Neural cell (in vitro differentiated cells): ENCODE results near the gene PSMB8. TPM values are rescaled to one million over a fixed set of nuclear protein-coding genes. Genes with fewer than 3 reads are reported as not detected.
A peak's percentile ranks its signal among the peaks of the same experiment; 100 is the strongest.

Experiments used
- H2AFZ ChIP-seq: fragments of 200-600, 300-800 bp; sonication (generic), shearing (Covaris generic); 2 replicates; pipeline ENCODE4 v1.6.0; 2014; ENCODE audit warnings: low read depth, mild to moderate bottlenecking, antibody characterized with exemption, low read length, moderate library complexity
- H3F3A ChIP-seq: fragments of 200-600 bp; shearing (Covaris generic); 2 replicates; pipeline ENCODE4 v1.6.1; 2016; ENCODE audit warnings: mild to moderate bottlenecking, moderate library complexity, mixed read lengths, antibody characterized with exemption, low read length; ENCODE audit not compliant: insufficient read depth, poor library complexity, severe bottlenecking
- H3K27ac ChIP-seq: fragments of 200-600, 300-800 bp; sonication (generic), shearing (Covaris generic); 2 replicates; pipeline ENCODE4 v1.5.1; 2014; ENCODE audit warnings: mild to moderate bottlenecking, low read length, moderate library complexity
- H3K27me3 ChIP-seq: fragments of 300-800, 200-600 bp; sonication (generic), shearing (Covaris generic); 2 replicates; pipeline ENCODE4 v1.6.0; 2014; ENCODE audit warnings: mild to moderate bottlenecking, low read depth, low read length, moderate library complexity; ENCODE audit not compliant: insufficient read depth
- H3K36me3 ChIP-seq: fragments of 300-800, 200-600 bp; sonication (generic), shearing (Covaris generic); 2 replicates; pipeline ENCODE4 v1.5.1; 2014; ENCODE audit warnings: mild to moderate bottlenecking, antibody characterized with exemption, low read length, moderate library complexity; ENCODE audit not compliant: insufficient read depth
- H3K4me2 ChIP-seq: fragments of 300-800, 200-600 bp; sonication (generic), shearing (Covaris generic); 2 replicates; pipeline ENCODE4 v1.6.0; 2014; ENCODE audit warnings: mild to moderate bottlenecking, low read length
- H3K4me3 ChIP-seq: fragments of 300-800, 200-600 bp; sonication (generic), shearing (Covaris generic); 2 replicates; pipeline ENCODE4 v1.5.1; 2014; ENCODE audit warnings: mild to moderate bottlenecking, low read length, moderate library complexity
- H3K79me2 ChIP-seq: fragments of 200-600 bp; shearing (Covaris generic); replicated peaks from 2 replicates; pipeline ENCODE4 v1.6.0; 2014; ENCODE audit warnings: mild to moderate bottlenecking, low read length, moderate library complexity; ENCODE audit not compliant: insufficient read depth
- H3K9ac ChIP-seq: fragments of 300-800, 200-600 bp; sonication (generic), shearing (Covaris generic); 2 replicates; pipeline ENCODE4 v1.6.1; 2016; ENCODE audit warnings: mild to moderate bottlenecking, low read length, mixed read lengths
- H3K9me2 ChIP-seq: fragments of 200-600 bp; shearing (Covaris generic); 2 replicates; pipeline ENCODE4 v1.6.1; 2016; ENCODE audit warnings: mild to moderate bottlenecking, low read length, mixed read lengths; ENCODE audit not compliant: insufficient read depth
- H3K9me3 ChIP-seq: fragments of 200-600, 300-800 bp; sonication (generic), shearing (Covaris generic); 2 replicates; pipeline ENCODE4 v1.6.1; 2016; ENCODE audit warnings: mild to moderate bottlenecking, mixed run types, low read length, moderate library complexity, mixed read lengths
- H4K20me1 ChIP-seq: fragments of 200-600 bp; shearing (Covaris generic); 2 replicates; pipeline ENCODE4 v1.6.1; 2016; ENCODE audit warnings: mild to moderate bottlenecking, mixed run types; ENCODE audit not compliant: insufficient read depth
- CTCF ChIP-seq: fragments of 450-650 bp; IDR thresholded peaks from 2 replicates; pipeline ENCODE4 v1.5.1; 2014; ENCODE audit warnings: antibody characterized with exemption, mild to moderate bottlenecking, moderate library complexity; ENCODE audit not compliant: poor library complexity, severe bottlenecking
- EP300 ChIP-seq: fragments of 450-650 bp; conservative IDR thresholded peaks from 2 replicates; pipeline ENCODE4 v1.6.1; 2014; ENCODE audit warnings: antibody characterized with exemption, mild to moderate bottlenecking, moderate library complexity; ENCODE audit not compliant: poor library complexity, severe bottlenecking
- EZH2 ChIP-seq: fragments of 200-600, 300-800 bp; shearing (Covaris generic), sonication (generic); IDR thresholded peaks from 2 replicates; pipeline ENCODE4 v1.6.1; 2014; ENCODE audit warnings: antibody characterized with exemption, low read length, borderline replicate concordance, mild to moderate bottlenecking; ENCODE audit not compliant: insufficient read depth, poor library complexity, severe bottlenecking
- MXI1 ChIP-seq: fragments of 450-650 bp; conservative IDR thresholded peaks from 2 replicates; pipeline ENCODE4 v1.6.1; 2014; ENCODE audit warnings: antibody characterized with exemption, mild to moderate bottlenecking; ENCODE audit not compliant: poor library complexity, severe bottlenecking
- POLR2AphosphoS5 ChIP-seq: IDR thresholded peaks from 2 replicates; pipeline ENCODE4 v1.6.1; 2012
- RAD21 ChIP-seq: fragments of 450-650 bp; conservative IDR thresholded peaks from 2 replicates; pipeline ENCODE4 v1.6.1; 2014; ENCODE audit warnings: antibody characterized with exemption, mild to moderate bottlenecking, moderate library complexity
- REST ChIP-seq: IDR thresholded peaks from 2 replicates; pipeline ENCODE4 v1.6.1; 2012; ENCODE audit warnings: borderline replicate concordance
- SMC3 ChIP-seq: fragments of 450-650 bp; conservative IDR thresholded peaks from 2 replicates; pipeline ENCODE4 v1.6.1; 2014; ENCODE audit warnings: antibody characterized with exemption, mild to moderate bottlenecking, moderate library complexity; ENCODE audit not compliant: poor library complexity
- TAF1 ChIP-seq: IDR thresholded peaks from 2 replicates; pipeline ENCODE4 v1.6.1; 2012; ENCODE audit warnings: low read depth
- polyA plus RNA-seq: library from polyadenylated mRNA; depleted of rRNA; stranded (reverse); fragments of >200 nt; gene quantifications from 2 replicates; pipeline ENCODE4 v1.2.3, GENCODE V29; 2014

PSMB8 gene
- polyA plus RNA-seq, 1 donor from 2014 or later, result not detected

- Histone ChIP-seq H2AFZ (no peak overlapping the region), H3K4me3 (no peak overlapping the region), H3K9me3 (no peaks in the 10 kb centered on the region), H3K4me2 (no peak overlapping the region), H4K20me1 (no peaks in the 10 kb centered on the region), H3K36me3 (no peaks in the 10 kb centered on the region), H3F3A (no peaks in the 10 kb centered on the region), H3K79me2 (no peaks in the 10 kb centered on the region), H3K9ac (no peak overlapping the region), H3K27ac (no peak overlapping the region), H3K27me3 (no peaks in the 10 kb centered on the region), H3K9me2 (no peaks in the 10 kb centered on the region)
- TF ChIP-seq SMC3 (peak; percentile 90), MXI1 (no peak), TAF1 (no peak), CTCF (peak; percentile 85), REST (no peak), RAD21 (peak; percentile 86)
These were observed 41.9 kb upstream of the PSMB8 start for GRCh38 chr6:32885698-32886286.

- Histone ChIP-seq H3K79me2 (no peaks in the 10 kb centered on the region), H3K4me3 (no peak overlapping the region), H3K27ac (no peak overlapping the region), H3F3A (no peaks in the 10 kb centered on the region), H2AFZ (no peak overlapping the region), H4K20me1 (no peaks in the 10 kb centered on the region), H3K27me3 (no peaks in the 10 kb centered on the region), H3K36me3 (no peaks in the 10 kb centered on the region), H3K9me2 (no peaks in the 10 kb centered on the region), H3K4me2 (no peak overlapping the region), H3K9me3 (no peaks in the 10 kb centered on the region), H3K9ac (no peak overlapping the region)
- TF ChIP-seq MXI1 (no peak), REST (no peak), EZH2 (no peak), SMC3 (no peak), TAF1 (no peak), POLR2AphosphoS5 (no peak), EP300 (no peak), CTCF (no peak), RAD21 (no peak)
These were observed 39.9 kb upstream of the PSMB8 start for GRCh38 chr6:32883789-32884188.
